ENCODE results near the gene TRMT61A.
A peak's percentile ranks its signal among the peaks of the same experiment; 100 is the strongest.

- TF ChIP-seq CTCF (conservative IDR thresholded peaks at IDR 0.05) (no peak), ZFX (IDR thresholded peaks at IDR 0.05) (peak; percentile 92)
Measured at GRCh38 chr14:103562179-103562428, 33.1 kb downstream of the TRMT61A start.

Measured in C4-2B (cell line).